Fibroblast of the aortic adventitia (primary cell): Measurements from ENCODE around the gene SPA17. TPM values are rescaled to one million over a fixed set of nuclear protein-coding genes. Genes with fewer than 3 reads are reported as not detected.

Source experiments
- DNase-seq: peaks from one replicate; pipeline ENCODE4 v3.0.0-alpha.2; 2010; ENCODE audit warnings: low read depth
- H3K4me3 ChIP-seq: 2 replicates; pipeline ENCODE4 v1.5.1; 2011; ENCODE audit warnings: low read depth, mild to moderate bottlenecking, control low read depth, low read length, moderate library complexity
- total RNA-seq: library from RNA; depleted of rRNA; stranded (reverse); fragments of >200 nt; gene quantifications from 2 replicates; pipeline ENCODE4 v1.2.3, GENCODE V29; 2012; ENCODE audit warnings: low replicate concordance
- TF ChIP-seq, protein P1 (sequence below): IDR thresholded peaks from 2 replicates; pipeline ENCODE4 v1.5.1; 2011; ENCODE audit warnings: mild to moderate bottlenecking, low read length, control low read depth, inconsistent platforms; ENCODE audit not compliant: insufficient read depth

The SPA17 gene
- total RNA-seq, 1 donor = 9.1 TPM

DNA sequence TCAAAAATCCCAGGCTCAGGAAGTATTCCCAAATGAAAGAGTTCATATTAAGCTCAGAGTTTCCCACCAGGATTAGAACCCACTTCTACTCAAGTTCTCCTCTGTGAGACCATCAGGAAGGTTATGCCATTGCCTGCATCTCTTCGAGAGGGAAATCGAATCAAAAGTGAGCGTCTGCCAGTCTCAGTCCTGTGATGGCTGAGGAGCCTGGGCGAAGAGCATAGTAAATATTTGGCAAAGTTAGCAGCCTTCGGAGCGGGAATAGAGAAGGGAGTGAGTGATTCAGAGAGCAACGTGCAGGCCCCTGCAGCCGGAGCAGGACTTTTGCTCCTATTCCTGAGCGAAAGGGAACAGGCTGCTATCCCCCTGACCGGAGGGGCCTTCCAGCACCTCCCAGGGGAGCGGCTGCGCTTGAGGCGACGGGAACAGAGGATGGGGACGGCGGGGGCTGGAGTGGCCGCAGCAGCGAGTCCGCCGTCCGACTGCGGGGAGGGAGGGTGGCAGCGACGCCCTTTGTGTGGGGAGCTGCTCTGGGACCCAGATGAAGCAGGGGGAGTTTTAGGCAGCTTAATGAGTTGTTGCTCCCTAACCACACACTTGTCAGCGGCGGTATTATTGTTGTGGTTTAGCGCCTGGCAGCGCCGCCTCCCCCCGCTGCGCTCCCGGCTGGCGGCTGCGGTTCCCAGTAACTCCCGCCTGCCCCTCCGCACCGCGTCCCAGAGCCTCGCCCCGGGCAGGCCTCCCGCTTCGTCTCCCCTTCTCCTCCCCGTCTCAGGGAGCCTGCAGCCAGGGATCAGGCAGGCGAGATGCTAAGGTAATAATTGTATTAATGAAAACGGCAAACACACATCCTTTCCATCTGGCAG lies 44.3 kb downstream of the SPA17 start:
- peak overlapping the region; percentile 54 for H3K4me3 ChIP-seq
- DNase-seq = peak; percentile 41
- TF ChIP-seq, protein P1, sequence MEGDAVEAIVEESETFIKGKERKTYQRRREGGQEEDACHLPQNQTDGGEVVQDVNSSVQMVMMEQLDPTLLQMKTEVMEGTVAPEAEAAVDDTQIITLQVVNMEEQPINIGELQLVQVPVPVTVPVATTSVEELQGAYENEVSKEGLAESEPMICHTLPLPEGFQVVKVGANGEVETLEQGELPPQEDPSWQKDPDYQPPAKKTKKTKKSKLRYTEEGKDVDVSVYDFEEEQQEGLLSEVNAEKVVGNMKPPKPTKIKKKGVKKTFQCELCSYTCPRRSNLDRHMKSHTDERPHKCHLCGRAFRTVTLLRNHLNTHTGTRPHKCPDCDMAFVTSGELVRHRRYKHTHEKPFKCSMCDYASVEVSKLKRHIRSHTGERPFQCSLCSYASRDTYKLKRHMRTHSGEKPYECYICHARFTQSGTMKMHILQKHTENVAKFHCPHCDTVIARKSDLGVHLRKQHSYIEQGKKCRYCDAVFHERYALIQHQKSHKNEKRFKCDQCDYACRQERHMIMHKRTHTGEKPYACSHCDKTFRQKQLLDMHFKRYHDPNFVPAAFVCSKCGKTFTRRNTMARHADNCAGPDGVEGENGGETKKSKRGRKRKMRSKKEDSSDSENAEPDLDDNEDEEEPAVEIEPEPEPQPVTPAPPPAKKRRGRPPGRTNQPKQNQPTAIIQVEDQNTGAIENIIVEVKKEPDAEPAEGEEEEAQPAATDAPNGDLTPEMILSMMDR = no peak

DNA sequence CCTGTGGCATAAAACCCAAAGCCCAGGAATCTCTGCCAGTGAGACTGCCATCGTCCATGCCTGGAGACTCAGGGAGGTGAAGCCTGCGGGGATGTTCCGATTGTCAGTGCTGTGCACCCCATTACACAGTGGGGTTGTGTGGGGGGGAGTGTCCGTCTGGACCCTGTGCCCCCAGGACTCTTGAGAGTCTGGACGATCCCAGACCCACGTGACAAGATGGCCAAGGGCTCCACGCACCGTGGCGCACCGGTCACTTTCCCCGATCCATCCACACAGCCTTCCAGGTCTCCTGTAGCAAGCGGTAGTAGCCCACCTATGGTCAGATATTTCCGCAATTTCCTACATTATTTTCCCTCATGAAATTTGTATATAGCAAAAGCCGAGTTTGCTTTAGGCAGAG lies 45.1 kb downstream of the SPA17 start:
- no peak for DNase-seq
- TF ChIP-seq, protein P1 = no peak
- no peak overlapping the region for H3K4me3 ChIP-seq

DNA sequence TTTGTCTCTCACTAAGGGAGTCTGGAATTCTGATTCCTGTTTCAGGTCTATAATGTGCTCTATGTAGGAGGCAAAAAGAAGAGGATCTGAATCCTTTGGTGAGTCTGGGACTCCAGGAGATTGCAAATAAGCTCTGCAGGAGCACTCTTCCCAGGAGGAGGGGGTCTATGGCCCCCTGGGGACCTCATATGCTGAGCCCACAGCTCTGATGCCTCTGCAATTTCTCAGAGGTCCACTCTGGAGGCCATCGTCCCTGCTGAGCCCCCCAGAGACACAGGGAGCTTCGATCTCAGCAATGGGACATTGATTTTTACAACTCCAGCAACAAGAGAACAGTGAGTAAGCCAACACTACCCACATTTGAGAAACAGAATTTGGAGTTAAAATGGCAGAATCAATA lies 45.8 kb downstream of the SPA17 start:
- no peak for DNase-seq
- H3K4me3 ChIP-seq = no peak overlapping the region
- TF ChIP-seq, protein P1 = no peak

DNA sequence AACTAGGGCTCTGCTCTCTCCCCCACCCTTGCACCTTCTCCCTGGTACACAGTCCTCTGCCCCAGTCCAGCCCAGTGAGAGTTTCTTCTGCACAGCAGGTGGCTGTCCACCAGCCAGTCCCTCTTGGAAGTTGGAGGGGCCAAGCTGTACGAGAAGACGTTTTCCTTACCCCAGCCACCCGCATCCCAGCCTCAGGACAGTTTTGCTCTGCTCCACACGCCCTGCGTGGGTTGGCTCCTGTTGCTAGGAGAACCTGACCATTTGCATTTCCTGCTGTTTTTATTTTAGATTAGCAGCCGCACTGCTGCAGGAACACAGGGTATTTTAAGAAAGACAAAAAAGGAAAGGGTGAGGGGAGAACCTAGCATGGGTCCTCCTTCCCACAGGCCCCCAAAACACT lies 48.5 kb downstream of the SPA17 start:
- DNase-seq = no peak
- no peak overlapping the region for H3K4me3 ChIP-seq
- TF ChIP-seq, protein P1 = no peak

DNA sequence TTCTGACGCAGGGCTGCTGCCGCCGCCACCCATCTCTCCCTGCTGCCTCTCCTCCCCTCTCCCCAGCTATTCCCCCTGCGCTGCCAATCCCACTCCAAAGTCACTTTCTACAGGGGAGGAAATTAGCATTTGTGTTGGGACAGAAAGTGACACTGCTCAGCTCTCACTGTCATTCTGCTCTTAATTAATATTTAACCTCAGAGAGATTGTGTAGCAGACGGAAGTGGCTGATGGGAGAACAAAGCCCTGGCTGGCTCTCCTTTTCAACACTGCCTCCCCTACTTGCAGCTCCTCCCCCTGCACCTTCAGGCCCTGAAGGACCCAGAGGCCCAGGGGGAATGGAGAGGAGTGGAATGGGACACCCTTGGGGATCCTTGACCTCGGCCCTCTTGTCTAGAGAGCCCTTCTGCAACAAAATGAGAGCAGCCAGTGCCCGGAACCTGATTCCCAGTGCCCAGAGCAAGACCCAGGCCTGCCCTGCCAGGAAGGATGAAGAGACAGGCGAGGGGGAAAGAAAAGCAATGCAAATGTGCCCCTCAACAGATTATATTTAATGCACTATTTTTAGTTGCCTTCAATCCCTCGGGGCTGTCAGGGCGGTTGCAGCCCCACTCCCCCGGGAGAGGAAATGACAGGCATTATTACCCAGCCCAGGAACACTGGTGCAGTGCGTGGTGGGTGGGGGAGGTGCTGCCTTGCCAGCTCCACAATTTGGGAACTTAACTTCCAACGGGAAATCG lies 51.4 kb downstream of the SPA17 start:
- no peak overlapping the region for H3K4me3 ChIP-seq
- TF ChIP-seq, protein P1 = no peak
- no peak for DNase-seq

DNA sequence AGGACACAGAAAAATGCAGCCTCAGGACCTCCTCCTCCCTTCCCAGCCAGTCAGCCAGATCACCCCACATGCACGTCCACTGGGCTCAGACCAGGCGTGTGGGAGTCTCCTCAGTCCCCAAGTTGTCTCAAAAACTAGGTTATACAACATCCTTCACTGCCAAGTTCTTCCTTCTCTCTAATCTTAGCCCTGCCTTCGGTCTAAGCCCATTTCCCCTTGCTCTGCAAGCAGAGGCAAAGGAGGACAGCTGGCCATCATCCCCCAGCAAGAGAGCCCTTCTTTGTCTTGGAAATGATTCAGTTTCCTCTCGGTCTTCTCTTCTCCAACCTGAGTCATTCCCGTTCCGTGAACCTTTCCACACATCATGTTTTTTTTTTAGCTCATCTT lies 52.0 kb downstream of the SPA17 start:
- DNase-seq = peak; percentile 54
- H3K4me3 ChIP-seq = no peak overlapping the region
- TF ChIP-seq, protein P1 = no peak
